Astrocyte of the spinal cord (primary cell): Measurements from ENCODE around the gene PITHD1.

Experiments used
- DNase-seq: peaks from one replicate; pipeline ENCODE4 v3.0.0; 2011; ENCODE audit warnings: low read depth, low spot score
- H3K4me3 ChIP-seq: 2 replicates; pipeline ENCODE4 v1.5.1; 2011; ENCODE audit warnings: low read depth, mild to moderate bottlenecking, low read length, moderate library complexity
- in situ Hi-C: cut with HindIII; loops from 2 replicates; pipeline ENCODE4 v1.10.0; 2017; ENCODE audit warnings: low sequenced_read_pairs
- TF ChIP-seq, protein P1 (sequence below): IDR thresholded peaks from 2 replicates; pipeline ENCODE4 v1.5.1; 2012; ENCODE audit warnings: low read depth, mild to moderate bottlenecking, low read length, inconsistent platforms

Gene PITHD1

GRCh38 chr1:23788695-23789094, 10.5 kb downstream of the PITHD1 start:
- in situ Hi-C loops: no loop called here

DNA sequence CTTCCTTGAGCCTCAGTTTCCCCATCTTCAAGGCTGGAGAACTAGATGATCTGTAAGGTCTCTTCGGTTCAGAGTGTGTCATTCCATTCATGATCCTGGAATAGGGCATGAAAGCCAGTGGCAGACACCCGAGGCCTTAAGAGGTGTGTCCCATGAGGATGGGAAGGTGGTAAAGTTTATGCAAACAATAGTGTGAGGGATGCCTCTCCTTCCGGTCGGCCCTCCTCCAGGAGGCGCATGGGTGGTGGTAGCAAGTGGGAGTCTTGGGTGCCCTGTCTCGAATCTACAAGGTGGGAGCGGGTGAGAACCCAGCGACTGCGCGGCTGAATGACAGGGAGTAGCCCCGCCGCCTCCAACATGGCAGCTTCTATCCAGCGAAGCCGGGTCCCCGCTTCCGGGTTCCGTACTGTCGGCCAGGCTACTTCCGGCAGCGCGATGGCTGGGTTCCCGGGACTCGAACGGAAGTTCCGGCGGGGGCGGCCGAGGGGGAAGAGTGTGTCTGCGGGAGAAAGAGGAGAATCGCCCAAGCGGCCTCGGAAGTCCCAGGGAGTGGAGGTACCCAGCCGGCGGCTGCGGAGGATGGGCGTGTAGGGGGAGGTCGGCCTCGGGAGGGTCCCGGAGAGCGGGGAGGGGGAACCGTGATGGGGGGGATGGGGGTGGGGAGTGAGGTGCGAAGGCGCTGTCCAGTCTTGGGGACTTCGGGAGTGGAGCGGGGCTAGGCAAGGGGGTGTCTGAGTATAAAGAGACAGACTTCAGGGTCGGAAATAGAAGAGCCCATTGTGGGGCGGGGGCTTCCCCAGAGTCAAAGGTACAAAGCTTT, 12.7 kb downstream of the PITHD1 start, which contains the start of gene LYPLA2:
LYPLA2 (plus strand) TSS at position 450 of the 820 bp plus-strand sequence. CDS start 1,538 bp downstream, outside the sequence.
- in situ Hi-C loops: no loop called here
- TF ChIP-seq, protein P1, sequence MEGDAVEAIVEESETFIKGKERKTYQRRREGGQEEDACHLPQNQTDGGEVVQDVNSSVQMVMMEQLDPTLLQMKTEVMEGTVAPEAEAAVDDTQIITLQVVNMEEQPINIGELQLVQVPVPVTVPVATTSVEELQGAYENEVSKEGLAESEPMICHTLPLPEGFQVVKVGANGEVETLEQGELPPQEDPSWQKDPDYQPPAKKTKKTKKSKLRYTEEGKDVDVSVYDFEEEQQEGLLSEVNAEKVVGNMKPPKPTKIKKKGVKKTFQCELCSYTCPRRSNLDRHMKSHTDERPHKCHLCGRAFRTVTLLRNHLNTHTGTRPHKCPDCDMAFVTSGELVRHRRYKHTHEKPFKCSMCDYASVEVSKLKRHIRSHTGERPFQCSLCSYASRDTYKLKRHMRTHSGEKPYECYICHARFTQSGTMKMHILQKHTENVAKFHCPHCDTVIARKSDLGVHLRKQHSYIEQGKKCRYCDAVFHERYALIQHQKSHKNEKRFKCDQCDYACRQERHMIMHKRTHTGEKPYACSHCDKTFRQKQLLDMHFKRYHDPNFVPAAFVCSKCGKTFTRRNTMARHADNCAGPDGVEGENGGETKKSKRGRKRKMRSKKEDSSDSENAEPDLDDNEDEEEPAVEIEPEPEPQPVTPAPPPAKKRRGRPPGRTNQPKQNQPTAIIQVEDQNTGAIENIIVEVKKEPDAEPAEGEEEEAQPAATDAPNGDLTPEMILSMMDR: no peak
- peak; percentile 92 for DNase-seq
- H3K4me3 ChIP-seq: peak within 1 kb of the TSS; percentile 83

More at GRCh38 chr1:23788695-23789094, 10.5 kb downstream of the PITHD1 start:
- TF ChIP-seq, protein P1: no peak
- DNase-seq: no peak
- no peak overlapping the region for H3K4me3 ChIP-seq

GRCh38 chr1:23791516-23792047, 13.4 kb downstream of the PITHD1 start:
- no peak for DNase-seq
- in situ Hi-C loops: no loop called here
- H3K4me3 ChIP-seq: peak overlapping the region; percentile 83
- TF ChIP-seq, protein P1: no peak

- peak overlapping the region; percentile 83 for H3K4me3 ChIP-seq
- TF ChIP-seq, protein P1: no peak
- in situ Hi-C loops: no loop called here
- no peak for DNase-seq
Observed at GRCh38 chr1:23792151-23792945, 14.1 kb downstream of the PITHD1 start.

GRCh38 chr1:23793018-23793781, 15.0 kb downstream of the PITHD1 start:
- in situ Hi-C loops: no loop called here
- peak; percentile 72 for DNase-seq
- TF ChIP-seq, protein P1: no peak
- H3K4me3 ChIP-seq: no peak overlapping the region
